ENCODE data around the gene CS. TPM values are rescaled to one million over a fixed set of nuclear protein-coding genes. Genes with fewer than 3 reads are reported as not detected.
"Not testable (repeated sequence)": the region's sequence is repeated elsewhere in the genome, so short reads cannot be mapped to it uniquely, and the experiment has no call there.

Gene CS
- total RNA-seq, 4 donors from 2014 or later: 102 to 174 (median 103) TPM

GRCh38 chr12:56271031-56271430, 29.1 kb downstream of the CS start:
- TF ChIP-seq POLR2A (IDR thresholded peaks at IDR 0.05) (no peak), EP300 (IDR thresholded peaks at IDR 0.05) (no peak), POLR2AphosphoS5 (IDR thresholded peaks at IDR 0.05) (peak; percentile 22), CTCF (IDR thresholded peaks at IDR 0.05) (peak in 3 of 4 experiments; percentile 19 to 49 (median 24))
- peaks cover 0 to 73% of the 10 kb centered on the region in 2 donors for H3K36me3 ChIP-seq
- 0 to 17% methylated on average over 1 of the region's 1 CpG for WGBS, 2 donors (ENCODE audit: low coverage in 1 of 2)
- ATAC-seq: no peak
- no peaks in the 10 kb centered on the region for H3K9me3 ChIP-seq
- peaks cover 2 to 35% (median 8%) of the 10 kb centered on the region in 3 donors for H3K4me1 ChIP-seq
- H3K27ac ChIP-seq: peak overlapping the region; percentile 15 to 72 (median 64)
- no peak overlapping the region for H3K4me3 ChIP-seq
- H3K27me3 ChIP-seq: no peaks in the 10 kb centered on the region

DNA sequence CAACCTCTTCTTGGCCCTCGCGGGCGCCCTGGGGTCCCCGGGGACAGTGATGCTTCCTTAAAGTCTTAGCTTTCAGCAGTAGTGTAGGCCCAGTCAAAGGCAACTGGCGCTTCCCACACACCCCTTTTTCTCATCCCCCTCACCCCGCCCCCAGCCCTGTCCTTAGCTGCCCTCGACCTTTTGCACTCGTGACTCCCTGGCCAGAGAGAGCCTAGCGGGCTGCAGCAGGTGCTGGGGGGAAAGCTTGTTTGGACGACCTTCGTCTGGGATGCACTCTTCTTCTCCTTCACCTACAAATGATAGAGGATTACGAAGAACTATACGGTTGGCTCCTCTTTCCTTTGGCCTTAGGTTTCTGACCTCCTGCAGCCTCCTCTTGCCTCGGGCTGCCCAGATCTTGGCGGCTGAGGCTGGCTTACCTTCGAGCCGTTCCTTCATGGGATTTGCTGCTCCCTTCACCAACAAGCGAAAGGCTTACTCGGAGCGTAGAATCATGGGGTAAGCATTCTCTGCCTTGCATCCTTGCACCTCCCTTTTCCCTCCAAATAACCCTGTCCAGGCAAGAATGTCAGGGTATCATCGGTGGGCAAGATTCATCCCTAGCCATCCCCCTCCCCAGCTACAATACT, 32.6 kb downstream of the CS start:
- Histone ChIP-seq H3K4me1 (peaks cover 2 to 40% (median 8%) of the 10 kb centered on the region in 3 donors), H3K9me3 (no peaks in the 10 kb centered on the region), H3K27ac (peak overlapping the region; percentile 62 to 97 (median 93)), H3K27me3 (no peaks in the 10 kb centered on the region), H3K36me3 (peaks cover 0 to 38% of the 10 kb centered on the region in 2 donors), H3K4me3 (peak overlapping the region; percentile 38 to 60)
- no peak for TF ChIP-seq POLR2AphosphoS5 (IDR thresholded peaks at IDR 0.05)
- no peak for TF ChIP-seq POLR2A (IDR thresholded peaks at IDR 0.05)
- no peak for TF ChIP-seq CTCF (IDR thresholded peaks at IDR 0.05)
- TF ChIP-seq EP300 (IDR thresholded peaks at IDR 0.05): no peak
- peak; percentile 20 for ATAC-seq
- 17 to 19% methylated on average over 3 to 8 of the region's 21 CpGs for WGBS, 2 donors (ENCODE audit: low coverage in 1 of 2)

GRCh38 chr12:56266693-56267442, 33.3 kb downstream of the CS start, which contains the start of gene COQ10A:
COQ10A (plus strand) TSS chr12:56266942; CDS start chr12:56267119, 177 bp downstream.
- WGBS, 2 donors (ENCODE audit: low coverage in 1 of 2): 0 to 6% methylated on average over 6 to 8 of the region's 68 CpGs

DNA sequence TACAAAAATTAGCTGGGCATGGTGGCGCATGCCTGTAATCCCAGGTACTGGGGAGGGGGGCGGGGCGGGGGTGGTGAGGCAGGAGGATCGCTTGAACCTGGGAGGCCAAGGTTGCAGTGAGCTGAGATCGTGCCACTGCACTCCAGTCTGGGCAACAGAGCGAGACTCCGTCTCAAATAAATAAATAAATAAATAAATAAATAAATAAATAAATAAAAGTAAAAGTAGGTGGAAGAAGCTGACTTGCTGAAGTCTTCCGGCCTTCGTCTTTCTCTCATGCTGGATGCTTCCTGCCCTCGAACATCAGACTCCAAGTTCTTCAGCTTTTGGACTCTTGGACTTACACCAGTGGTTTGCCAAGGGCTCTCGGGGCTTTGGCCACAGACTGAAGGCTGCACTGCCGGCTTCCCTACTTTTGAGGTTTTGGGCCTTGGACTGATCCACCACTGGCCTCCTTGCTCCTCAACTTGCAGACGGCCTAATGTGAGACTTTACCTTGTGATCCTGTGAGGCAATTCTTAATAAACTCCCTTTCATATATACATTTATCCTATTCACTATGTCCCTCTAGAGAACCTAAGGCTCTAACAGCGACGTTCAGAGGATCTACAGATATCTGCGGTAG, 34.0 kb downstream of the CS start:
- Histone ChIP-seq H3K27ac (peak overlapping the region; percentile 62 to 97 (median 93)), H3K36me3 (peaks cover 0 to 24% of the 10 kb centered on the region in 2 donors), H3K4me3 (peak overlapping the region; percentile 38 to 60), H3K4me1 (peaks cover 2 to 33% (median 8%) of the 10 kb centered on the region in 3 donors)
- 30 to 36% methylated on average over 9 to 11 of the region's 16 CpGs for WGBS, 2 donors (ENCODE audit: low coverage in 1 of 2)
- not testable (repeated sequence) for ATAC-seq, H3K27me3 ChIP-seq, H3K9me3 ChIP-seq

More at GRCh38 chr12:56266693-56267442, 33.3 kb downstream of the CS start, which contains the start of gene COQ10A:
- TF ChIP-seq EP300 (IDR thresholded peaks at IDR 0.05): no peak
- TF ChIP-seq CTCF (IDR thresholded peaks at IDR 0.05): peak; percentile 61 to 80 (median 76)
- peak; percentile 88 to 92 for TF ChIP-seq POLR2A (IDR thresholded peaks at IDR 0.05)
- TF ChIP-seq POLR2AphosphoS5 (IDR thresholded peaks at IDR 0.05): peak; percentile 93
- H3K4me3 ChIP-seq: peak within 1 kb of the TSS; percentile 38 to 60
- peaks cover 0 to 31% of the 10 kb centered on the region in 2 donors for H3K36me3 ChIP-seq
- peaks cover 2 to 40% (median 8%) of the 10 kb centered on the region in 3 donors for H3K4me1 ChIP-seq
- ATAC-seq: peak; percentile 96
- no peaks in the 10 kb centered on the region for H3K9me3 ChIP-seq
- no peaks in the 10 kb centered on the region for H3K27me3 ChIP-seq
- H3K27ac ChIP-seq: peak within 1 kb of the TSS; percentile 62 to 97 (median 93)

DNA sequence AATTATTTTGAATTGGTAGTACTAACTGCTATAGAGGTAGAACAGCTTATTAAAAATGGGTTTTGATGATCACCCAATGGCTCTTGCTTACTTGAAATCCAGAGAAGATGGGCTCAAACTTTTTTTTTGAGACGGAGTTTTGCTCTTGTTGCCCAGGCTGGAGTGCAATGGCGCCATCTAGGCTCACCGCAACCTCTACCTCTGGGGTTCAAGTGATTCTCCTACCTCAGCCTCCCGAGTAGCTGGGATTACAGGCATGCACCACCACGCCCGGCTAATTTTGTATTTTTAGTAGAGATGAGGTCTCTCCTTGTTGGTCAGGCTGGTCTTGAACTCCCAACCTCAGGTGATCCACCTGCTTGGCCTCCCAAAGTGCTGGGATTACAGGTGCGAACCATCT, 37.2 kb downstream of the CS start:
- H3K4me3 ChIP-seq, H3K9me3 ChIP-seq, H3K36me3 ChIP-seq, H3K27me3 ChIP-seq, H3K27ac ChIP-seq, ATAC-seq: not testable (repeated sequence)
- peaks cover 2 to 28% (median 14%) of the 10 kb centered on the region in 3 donors for H3K4me1 ChIP-seq
- 77 to 100% methylated on average over 2 to 7 of the region's 7 CpGs for WGBS, 2 donors (ENCODE audit: low coverage in 1 of 2)
